OCI-LY3 (cell line): Measurements from ENCODE around the gene GLB1L.

Source experiments
- H2AFZ ChIP-seq: fragments of 200-600, 300-600 bp; shearing (Covaris generic); 2 replicates; pipeline ENCODE4 v1.6.0; 2014; ENCODE audit warnings: antibody characterized with exemption, low read depth, low read length
- H3K27ac ChIP-seq: fragments of 200-600, 300-600 bp; sonication (generic); 2 replicates; pipeline ENCODE4 v1.5.1; 2014; ENCODE audit warnings: mild to moderate bottlenecking, low read length, moderate library complexity, mixed read lengths
- H3K27me3 ChIP-seq: fragments of 200-600, 300-600 bp; sonication (generic); 2 replicates; pipeline ENCODE4 v1.6.1; 2014; ENCODE audit warnings: low read depth, low read length, mixed read lengths
- H3K36me3 ChIP-seq: fragments of 200-600, 300-600 bp; sonication (generic); replicated peaks from 2 replicates; pipeline ENCODE3; 2014; ENCODE audit warnings: low read depth, low read length, mixed read lengths
- H3K4me1 ChIP-seq: fragments of 300-600, 200-600 bp; sonication (generic); 2 replicates; pipeline ENCODE4 v1.6.1; 2014; ENCODE audit warnings: low read length, mixed read lengths
- H3K4me2 ChIP-seq: fragments of 200-600, 300-600 bp; sonication (generic); 2 replicates; pipeline ENCODE4 v1.6.1; 2014; ENCODE audit warnings: low read length, mixed read lengths
- H3K4me3 ChIP-seq: fragments of 300-600, 200-600 bp; sonication (generic); 2 replicates; pipeline ENCODE4 v1.5.1; 2014; ENCODE audit warnings: antibody characterized with exemption, mild to moderate bottlenecking, low read length, moderate library complexity
- H3K79me2 ChIP-seq: fragments of 300-600, 200-600 bp; shearing (Covaris generic); 2 replicates; pipeline ENCODE4 v1.6.1; 2014; ENCODE audit warnings: mild to moderate bottlenecking, low read length, mixed read lengths
- H3K9ac ChIP-seq: fragments of 300-600, 200-600 bp; shearing (Covaris generic); 2 replicates; pipeline ENCODE4 v1.6.0; 2014; ENCODE audit warnings: mild to moderate bottlenecking, low read length, moderate library complexity
- H3K9me3 ChIP-seq: fragments of 200-600, 300-600 bp; shearing (Covaris generic); 2 replicates; pipeline ENCODE4 v1.6.1; 2014; ENCODE audit warnings: low read length, mixed read lengths; ENCODE audit not compliant: insufficient read depth
- H4K20me1 ChIP-seq: fragments of 200-600, 300-600 bp; sonication (generic); 2 replicates; pipeline ENCODE4 v1.6.1; 2016; ENCODE audit warnings: low read length, mixed read lengths; ENCODE audit not compliant: insufficient read depth
- CTCF ChIP-seq: fragments of 200-600, 300-600 bp; sonication (generic); IDR thresholded peaks from 2 replicates; pipeline ENCODE4 v1.5.1; 2014; ENCODE audit warnings: antibody characterized with exemption, low read length, low read depth
- EZH2phosphoT487 ChIP-seq: fragments of 200-600 bp; shearing (Covaris generic); IDR thresholded peaks from 2 replicates; pipeline ENCODE4 v1.6.1; 2018; ENCODE audit warnings: antibody characterized with exemption, mixed run types, low read depth

GLB1L gene

GRCh38 chr2:219277703-219278654 is 32.7 kb upstream of the GLB1L start:
- Histone ChIP-seq H4K20me1 (no peaks in the 10 kb centered on the region), H2AFZ (peak overlapping the region; percentile 82), H3K4me3 (peak overlapping the region; percentile 90), H3K79me2 (no peaks in the 10 kb centered on the region), H3K36me3 (peaks cover 3% of the 10 kb centered on the region), H3K9me3 (no peaks in the 10 kb centered on the region), H3K27me3 (no peaks in the 10 kb centered on the region), H3K4me2 (peak overlapping the region; percentile 96), H3K27ac (peak overlapping the region; percentile 90), H3K9ac (peak overlapping the region; percentile 85), H3K4me1 (peaks cover 11% of the 10 kb centered on the region)
- TF ChIP-seq CTCF (peak; percentile 81), EZH2phosphoT487 (no peak)

- no peaks in the 10 kb centered on the region for H3K36me3 ChIP-seq
Observed at GRCh38 chr2:219274361-219274921, 29.2 kb upstream of the GLB1L start.

GRCh38 chr2:219273937-219274336 is 28.7 kb upstream of the GLB1L start:
- Histone ChIP-seq H3K4me3 (no peak overlapping the region), H2AFZ (no peak overlapping the region), H3K79me2 (no peaks in the 10 kb centered on the region), H3K36me3 (no peaks in the 10 kb centered on the region), H3K9ac (no peak overlapping the region), H3K9me3 (no peaks in the 10 kb centered on the region), H4K20me1 (no peaks in the 10 kb centered on the region), H3K27me3 (no peaks in the 10 kb centered on the region), H3K4me2 (no peak overlapping the region), H3K4me1 (peaks cover 8% of the 10 kb centered on the region), H3K27ac (no peak overlapping the region)
- TF ChIP-seq EZH2phosphoT487 (no peak), CTCF (no peak)

More at GRCh38 chr2:219274361-219274921, 29.2 kb upstream of the GLB1L start:
- peaks cover 8% of the 10 kb centered on the region for H3K4me1 ChIP-seq
- no peak overlapping the region for H3K9ac ChIP-seq
- H2AFZ ChIP-seq: no peak overlapping the region
- H4K20me1 ChIP-seq: no peaks in the 10 kb centered on the region
- no peaks in the 10 kb centered on the region for H3K79me2 ChIP-seq
- no peak overlapping the region for H3K4me2 ChIP-seq
- H3K27ac ChIP-seq: no peak overlapping the region
- no peaks in the 10 kb centered on the region for H3K27me3 ChIP-seq
- TF ChIP-seq CTCF (no peak), EZH2phosphoT487 (no peak)
- no peak overlapping the region for H3K4me3 ChIP-seq
- H3K9me3 ChIP-seq: no peaks in the 10 kb centered on the region

DNA sequence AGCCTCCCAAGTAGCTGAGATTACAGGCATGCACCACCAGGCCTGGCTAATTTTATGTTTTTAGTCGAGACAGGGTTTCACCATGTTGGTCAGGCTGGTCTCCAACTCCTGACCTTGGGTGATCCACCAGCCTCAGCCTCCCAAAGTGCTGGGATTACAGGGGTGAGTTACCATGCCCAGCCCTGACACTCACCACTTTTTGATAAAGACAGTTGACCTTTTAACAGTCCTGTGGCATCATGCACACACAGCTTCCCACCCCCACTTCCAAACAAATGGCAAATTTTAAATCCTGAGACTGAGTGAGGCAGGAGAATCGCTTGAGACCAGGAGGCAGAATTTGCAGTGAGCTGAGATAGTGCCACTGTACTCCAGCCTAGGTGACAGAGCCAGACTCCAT is 27.8 kb upstream of the GLB1L start:
- H3K4me3 ChIP-seq: no peak overlapping the region
- no peaks in the 10 kb centered on the region for H3K4me1 ChIP-seq
- no peak overlapping the region for H2AFZ ChIP-seq
- H3K9me3 ChIP-seq: no peaks in the 10 kb centered on the region
- H3K27ac ChIP-seq: no peak overlapping the region
- H3K9ac ChIP-seq: no peak overlapping the region
- TF ChIP-seq EZH2phosphoT487: no peak
- TF ChIP-seq CTCF: no peak
- H3K36me3 ChIP-seq: no peaks in the 10 kb centered on the region
- no peaks in the 10 kb centered on the region for H3K27me3 ChIP-seq
- H3K79me2 ChIP-seq: no peaks in the 10 kb centered on the region
- H3K4me2 ChIP-seq: no peak overlapping the region
- H4K20me1 ChIP-seq: no peaks in the 10 kb centered on the region
